ENCODE data around the gene IGFLR1.

DNA sequence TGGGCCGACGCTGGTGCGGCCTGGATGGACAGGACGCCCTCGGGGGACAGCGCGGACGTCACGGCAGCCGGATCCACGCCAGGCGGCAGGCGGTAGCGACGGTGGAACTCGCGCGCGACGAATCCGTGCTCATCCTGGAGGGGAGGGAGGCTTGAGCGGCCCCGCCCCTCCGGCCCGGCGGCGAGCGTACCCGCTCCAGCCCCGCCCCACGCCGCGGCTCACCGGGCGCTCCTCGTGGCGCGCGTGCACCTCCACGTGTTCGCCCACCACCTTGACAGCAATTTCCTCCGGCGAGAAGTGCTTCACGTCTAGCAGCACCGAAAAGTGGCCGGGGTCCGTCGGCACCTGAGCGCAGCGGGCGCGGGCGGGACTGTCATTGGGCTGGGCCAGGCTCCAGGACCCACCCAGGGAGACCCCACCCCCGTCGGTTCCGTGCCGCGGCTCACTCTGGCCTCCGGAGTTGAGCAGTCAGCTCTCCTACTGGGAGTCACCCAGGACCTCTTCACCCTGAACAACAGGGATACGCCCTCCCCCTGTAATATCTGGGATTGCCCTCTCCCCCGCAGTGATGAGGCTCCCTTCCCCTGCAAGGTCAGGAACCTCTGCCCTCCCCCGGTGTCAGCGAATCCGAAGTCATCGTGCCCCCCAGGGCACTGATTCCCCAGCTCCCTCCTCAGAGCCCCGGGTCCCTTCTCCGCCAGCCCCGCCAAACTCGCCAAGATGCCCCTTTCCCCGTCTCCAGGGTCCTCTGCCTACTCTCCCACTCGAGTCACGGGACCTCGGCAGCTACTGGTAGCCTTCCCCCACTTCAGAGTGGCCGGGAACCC is 13.5 kb upstream of the IGFLR1 start:
- TF ChIP-seq, protein P1, sequence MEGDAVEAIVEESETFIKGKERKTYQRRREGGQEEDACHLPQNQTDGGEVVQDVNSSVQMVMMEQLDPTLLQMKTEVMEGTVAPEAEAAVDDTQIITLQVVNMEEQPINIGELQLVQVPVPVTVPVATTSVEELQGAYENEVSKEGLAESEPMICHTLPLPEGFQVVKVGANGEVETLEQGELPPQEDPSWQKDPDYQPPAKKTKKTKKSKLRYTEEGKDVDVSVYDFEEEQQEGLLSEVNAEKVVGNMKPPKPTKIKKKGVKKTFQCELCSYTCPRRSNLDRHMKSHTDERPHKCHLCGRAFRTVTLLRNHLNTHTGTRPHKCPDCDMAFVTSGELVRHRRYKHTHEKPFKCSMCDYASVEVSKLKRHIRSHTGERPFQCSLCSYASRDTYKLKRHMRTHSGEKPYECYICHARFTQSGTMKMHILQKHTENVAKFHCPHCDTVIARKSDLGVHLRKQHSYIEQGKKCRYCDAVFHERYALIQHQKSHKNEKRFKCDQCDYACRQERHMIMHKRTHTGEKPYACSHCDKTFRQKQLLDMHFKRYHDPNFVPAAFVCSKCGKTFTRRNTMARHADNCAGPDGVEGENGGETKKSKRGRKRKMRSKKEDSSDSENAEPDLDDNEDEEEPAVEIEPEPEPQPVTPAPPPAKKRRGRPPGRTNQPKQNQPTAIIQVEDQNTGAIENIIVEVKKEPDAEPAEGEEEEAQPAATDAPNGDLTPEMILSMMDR (IDR thresholded peaks at IDR 0.05): no peak
- TF ChIP-seq MYC (IDR thresholded peaks at IDR 0.05; ENCODE audit: borderline replicate concordance, low read length) (no peak), HDAC2 (IDR thresholded peaks at IDR 0.05) (no peak), HOXB5 (CRISPR knock-in tag; IDR thresholded peaks at IDR 0.05) (no peak), POLR2A (IDR thresholded peaks at IDR 0.05; ENCODE audit: low read length) (peak; percentile 17; the same call in 1 of the 2 replicates), EP300 (IDR thresholded peaks at IDR 0.05) (no peak), RCOR1 (IDR thresholded peaks at IDR 0.05; ENCODE audit: low read depth, low read length) (no peak), ZFP36 (IDR thresholded peaks at IDR 0.05; ENCODE audit: borderline replicate concordance, partially characterized antibody) (no peak), MAZ (IDR thresholded peaks at IDR 0.05; ENCODE audit: borderline replicate concordance, low read depth, low read length) (no peak), HOXA7 (CRISPR knock-in tag; IDR thresholded peaks at IDR 0.05) (no peak), SMC3 (IDR thresholded peaks at IDR 0.05) (no peak)
- TF ChIP-seq, protein P2, sequence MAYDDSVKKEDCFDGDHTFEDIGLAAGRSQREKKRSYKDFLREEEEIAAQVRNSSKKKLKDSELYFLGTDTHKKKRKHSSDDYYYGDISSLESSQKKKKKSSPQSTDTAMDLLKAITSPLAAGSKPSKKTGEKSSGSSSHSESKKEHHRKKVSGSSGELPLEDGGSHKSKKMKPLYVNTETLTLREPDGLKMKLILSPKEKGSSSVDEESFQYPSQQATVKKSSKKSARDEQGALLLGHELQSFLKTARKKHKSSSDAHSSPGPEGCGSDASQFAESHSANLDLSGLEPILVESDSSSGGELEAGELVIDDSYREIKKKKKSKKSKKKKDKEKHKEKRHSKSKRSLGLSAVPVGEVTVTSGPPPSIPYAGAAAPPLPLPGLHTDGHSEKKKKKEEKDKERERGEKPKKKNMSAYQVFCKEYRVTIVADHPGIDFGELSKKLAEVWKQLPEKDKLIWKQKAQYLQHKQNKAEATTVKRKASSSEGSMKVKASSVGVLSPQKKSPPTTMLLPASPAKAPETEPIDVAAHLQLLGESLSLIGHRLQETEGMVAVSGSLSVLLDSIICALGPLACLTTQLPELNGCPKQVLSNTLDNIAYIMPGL (CRISPR knock-in tag; IDR thresholded peaks at IDR 0.05; ENCODE audit: borderline replicate concordance): no peak
